ENCODE measurements around the gene TBL1X. TPM values are rescaled to one million over a fixed set of nuclear protein-coding genes. Genes with fewer than 3 reads are reported as not detected.

Gene TBL1X
- total and polyA plus RNA-seq, 2 of the 8 experiments (the other 6 are each of a cell fraction or from before 2014, with no cell fraction given) = 13.3 to 25.6 TPM

- H3K4me2 ChIP-seq (ENCODE audit: insufficient read depth in 1 of 2, low read depth in 2 of 2, low read length in 2 of 2) = no peak overlapping the region
- WGBS, 2 experiments (ENCODE audit: extremely low coverage in 1 of 2, insufficient coverage in 1 of 2, insufficient read length in 1 of 2, insufficient replicate concordance in 2 of 2, low coverage in 1 of 2, low lambda C conversion rate in 2 of 2, missing lambda C conversion rate in 1 of 2) = 91% methylated on average over 5 of the region's 5 CpGs; no CpG with 5 or more reads in 1 of the 2 experiments
- no peak overlapping the region for H4K8ac ChIP-seq (ENCODE audit: extremely low read depth, insufficient read depth, low read length)
- DNase-seq (ENCODE audit: low read depth in 1 of 2, low spot score in 2 of 2) = no peak
- no peak overlapping the region for H2BK20ac ChIP-seq (ENCODE audit: low read length)
- no peak overlapping the region for H3K14ac ChIP-seq (ENCODE audit: insufficient read length)
- POLR2A ChIA-PET (ENCODE audit: partially characterized antibody) = no interaction called here
- H3K27me3 ChIP-seq (replicated peaks in 1 of 4; ENCODE audit: control insufficient read depth in 3 of 4, extremely low read depth in 1 of 4, insufficient read depth in 3 of 4, low read length in 3 of 4) = no peaks in the 10 kb centered on the region
- H2BK12ac ChIP-seq (ENCODE audit: low read depth, low read length) = no peak overlapping the region
- TF ChIP-seq MAX (IDR thresholded peaks at IDR 0.05) = no peak
- TF ChIP-seq POLR2AphosphoS5 (IDR thresholded peaks at IDR 0.05; ENCODE audit: low read depth, low read length) = no peak
- no peak for TF ChIP-seq SP4 (IDR thresholded peaks at IDR 0.05; ENCODE audit: low read length)
- TF ChIP-seq, protein P1, sequence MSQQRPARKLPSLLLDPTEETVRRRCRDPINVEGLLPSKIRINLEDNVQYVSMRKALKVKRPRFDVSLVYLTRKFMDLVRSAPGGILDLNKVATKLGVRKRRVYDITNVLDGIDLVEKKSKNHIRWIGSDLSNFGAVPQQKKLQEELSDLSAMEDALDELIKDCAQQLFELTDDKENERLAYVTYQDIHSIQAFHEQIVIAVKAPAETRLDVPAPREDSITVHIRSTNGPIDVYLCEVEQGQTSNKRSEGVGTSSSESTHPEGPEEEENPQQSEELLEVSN (IDR thresholded peaks at IDR 0.05) = no peak
- no peak for TF ChIP-seq YY1 (IDR thresholded peaks at IDR 0.05; ENCODE audit: low read depth, low read length)
- TF ChIP-seq JUN (IDR thresholded peaks at IDR 0.05; ENCODE audit: low read depth, low read length) = no peak
- TF ChIP-seq HDAC2 (IDR thresholded peaks at IDR 0.05; ENCODE audit: borderline replicate concordance in 1 of 2, low read depth in 2 of 2, low read length in 2 of 2) = no peak
- H2AFZ ChIP-seq (ENCODE audit: low read length) = no peak overlapping the region
- H3K18ac ChIP-seq (ENCODE audit: extremely low read depth, low read length) = no peak overlapping the region
- H3K23ac ChIP-seq (ENCODE audit: insufficient read length) = no peak overlapping the region
- no peaks in the 10 kb centered on the region for H3K79me1 ChIP-seq (ENCODE audit: low read depth, low read length)
- no peak overlapping the region for H3K4me3 ChIP-seq (ENCODE audit: extremely low read depth in 1 of 4, insufficient read depth in 2 of 4, low read depth in 3 of 4, low read length in 4 of 4)
- no peaks in the 10 kb centered on the region for H4K20me1 ChIP-seq (replicated peaks in 1 of 2; ENCODE audit: control insufficient read depth in 1 of 2, insufficient read depth in 2 of 2, low read length in 2 of 2)
- no peak overlapping the region for H2BK5ac ChIP-seq (ENCODE audit: low read depth, low read length)
- H4K91ac ChIP-seq (replicated peaks; ENCODE audit: insufficient read length, low read length) = no peak overlapping the region
- no peaks in the 10 kb centered on the region for H3K9me3 ChIP-seq (ENCODE audit: insufficient read depth in 2 of 2, low read depth in 1 of 2, low read length in 1 of 2)
- no peak overlapping the region for H3K9ac ChIP-seq (replicated peaks in 1 of 4; ENCODE audit: extremely low read depth in 1 of 4, low read depth in 3 of 4, low read length in 3 of 4)
- H3K79me2 ChIP-seq (ENCODE audit: control insufficient read depth in 1 of 2, insufficient read depth in 2 of 2, low read length in 2 of 2) = peaks cover 0 to 4% of the 10 kb centered on the region in 2 experiments; a peak in 1 of 4 replicates
- no peak overlapping the region for H2BK15ac ChIP-seq (ENCODE audit: low read length)
- CTCF ChIA-PET (ENCODE audit: partially characterized antibody) = no interaction called here
- no peak overlapping the region for H4K5ac ChIP-seq (ENCODE audit: insufficient read length, low read depth, low read length)
- H3K56ac ChIP-seq (replicated peaks; ENCODE audit: insufficient read length, low read depth, low read length) = no peak overlapping the region
- H3K36me3 ChIP-seq (ENCODE audit: control insufficient read depth in 2 of 4, insufficient read depth in 4 of 4, low read length in 3 of 4) = no peaks in the 10 kb centered on the region
- H2BK120ac ChIP-seq (replicated peaks; ENCODE audit: low read depth, low read length) = no peak overlapping the region
- no peak overlapping the region for H2AK5ac ChIP-seq (ENCODE audit: low read depth, low read length)
- no peak overlapping the region for H3K4ac ChIP-seq (replicated peaks; ENCODE audit: insufficient read length, low read depth, low read length)
- H3K23me2 ChIP-seq (ENCODE audit: low read depth, low read length) = no peaks in the 10 kb centered on the region
- FAIRE-seq = no peak
- H3K27ac ChIP-seq (ENCODE audit: low read depth, low read length) = no peak overlapping the region
- no peaks in the 10 kb centered on the region for H3K4me1 ChIP-seq (replicated peaks in 1 of 4; ENCODE audit: control insufficient read depth in 3 of 4, insufficient read depth in 4 of 4, low read length in 3 of 4)
These were observed 92.7 kb downstream of the TBL1X start for GRCh38 chrX:9557521-9557920.

All from H1 (cell line).